Islet of Langerhans (tissue), 1 donor: ENCODE data around the gene KDM4C.
"Not testable (repeated sequence)": the region's sequence is repeated elsewhere in the genome, so short reads cannot be mapped to it uniquely, and the experiment has no call there.

Source experiments
- FAIRE-seq: peaks from one replicate; lab custom pipeline; 2011; peaks lifted over from hg19 to GRCh38; lab: Jason Lieb, UNC

The KDM4C gene

GRCh38 chr9:6936103-6936502, 178.3 kb downstream of the KDM4C start:
- FAIRE-seq, result no peak

- no peak for FAIRE-seq
These were observed 179.4 kb downstream of the KDM4C start for GRCh38 chr9:6937209-6937608.

- FAIRE-seq, result no peak
These were observed 180.7 kb downstream of the KDM4C start for GRCh38 chr9:6938447-6938846.

- no peak for FAIRE-seq
These were observed 181.1 kb downstream of the KDM4C start for GRCh38 chr9:6938873-6939272.

- no peak for FAIRE-seq
These were observed 183.7 kb downstream of the KDM4C start for GRCh38 chr9:6941501-6941900.

GRCh38 chr9:6942406-6942805, 184.6 kb downstream of the KDM4C start:
- no peak for FAIRE-seq

GRCh38 chr9:6943293-6943692, 185.5 kb downstream of the KDM4C start:
- no peak for FAIRE-seq

- FAIRE-seq, result peak; percentile 83
These were observed 186.3 kb downstream of the KDM4C start for GRCh38 chr9:6944093-6944551.

- peak; percentile 60 for FAIRE-seq
These were observed 187.1 kb downstream of the KDM4C start for GRCh38 chr9:6944896-6945295.

GRCh38 chr9:6945816-6946215, 188.0 kb downstream of the KDM4C start:
- FAIRE-seq, result no peak

GRCh38 chr9:6946583-6947166, 188.9 kb downstream of the KDM4C start:
- FAIRE-seq, result no peak

- FAIRE-seq, result not testable (repeated sequence)
These were observed 191.1 kb downstream of the KDM4C start for GRCh38 chr9:6948921-6949320.

- FAIRE-seq, result peak; percentile 45
These were observed 197.6 kb downstream of the KDM4C start for GRCh38 chr9:6955251-6955921.

- FAIRE-seq, result peak; percentile 98
These were observed 199.1 kb downstream of the KDM4C start for GRCh38 chr9:6956879-6957278.

GRCh38 chr9:6959270-6960000, 201.7 kb downstream of the KDM4C start:
- no peak for FAIRE-seq

- no peak for FAIRE-seq
These were observed 203.0 kb downstream of the KDM4C start for GRCh38 chr9:6960777-6961176.

- FAIRE-seq, result peak; percentile 99
These were observed 204.2 kb downstream of the KDM4C start for GRCh38 chr9:6961845-6962522.

GRCh38 chr9:6965566-6965965, 207.8 kb downstream of the KDM4C start:
- FAIRE-seq, result no peak

GRCh38 chr9:6968271-6968670, 210.5 kb downstream of the KDM4C start:
- FAIRE-seq, result peak; percentile 13

GRCh38 chr9:6969805-6970204, 212.0 kb downstream of the KDM4C start:
- no peak for FAIRE-seq

GRCh38 chr9:6973089-6973488, 215.3 kb downstream of the KDM4C start:
- peak; percentile 36 for FAIRE-seq

GRCh38 chr9:6973762-6974161, 216.0 kb downstream of the KDM4C start:
- FAIRE-seq, result peak; percentile 87

- no peak for FAIRE-seq
These were observed 217.4 kb downstream of the KDM4C start for GRCh38 chr9:6975198-6975597.
